ENCODE results near the gene PCNX4.

DNA sequence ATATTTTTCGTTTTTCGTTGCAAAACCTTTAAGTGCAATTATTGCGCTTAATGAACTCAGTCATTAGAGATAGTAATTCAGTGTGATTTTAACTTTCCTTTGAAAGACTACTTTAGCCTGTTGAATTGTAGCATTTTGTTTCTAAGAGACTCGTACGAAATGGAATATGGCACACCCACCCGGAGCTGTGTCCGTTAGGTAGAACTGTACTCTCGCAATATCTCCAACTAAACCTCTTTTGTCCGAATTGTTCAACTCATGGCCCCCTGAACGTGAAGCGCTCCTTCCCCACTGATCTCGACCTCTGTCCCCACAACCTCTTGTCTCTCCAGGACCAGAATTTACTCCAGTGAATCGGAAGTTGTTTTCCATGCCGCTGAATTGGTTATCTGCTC, 800 bp downstream of the PCNX4 start:
- no peak for TF ChIP-seq POLR2A (IDR thresholded peaks at IDR 0.05)
- TF ChIP-seq, protein P1, sequence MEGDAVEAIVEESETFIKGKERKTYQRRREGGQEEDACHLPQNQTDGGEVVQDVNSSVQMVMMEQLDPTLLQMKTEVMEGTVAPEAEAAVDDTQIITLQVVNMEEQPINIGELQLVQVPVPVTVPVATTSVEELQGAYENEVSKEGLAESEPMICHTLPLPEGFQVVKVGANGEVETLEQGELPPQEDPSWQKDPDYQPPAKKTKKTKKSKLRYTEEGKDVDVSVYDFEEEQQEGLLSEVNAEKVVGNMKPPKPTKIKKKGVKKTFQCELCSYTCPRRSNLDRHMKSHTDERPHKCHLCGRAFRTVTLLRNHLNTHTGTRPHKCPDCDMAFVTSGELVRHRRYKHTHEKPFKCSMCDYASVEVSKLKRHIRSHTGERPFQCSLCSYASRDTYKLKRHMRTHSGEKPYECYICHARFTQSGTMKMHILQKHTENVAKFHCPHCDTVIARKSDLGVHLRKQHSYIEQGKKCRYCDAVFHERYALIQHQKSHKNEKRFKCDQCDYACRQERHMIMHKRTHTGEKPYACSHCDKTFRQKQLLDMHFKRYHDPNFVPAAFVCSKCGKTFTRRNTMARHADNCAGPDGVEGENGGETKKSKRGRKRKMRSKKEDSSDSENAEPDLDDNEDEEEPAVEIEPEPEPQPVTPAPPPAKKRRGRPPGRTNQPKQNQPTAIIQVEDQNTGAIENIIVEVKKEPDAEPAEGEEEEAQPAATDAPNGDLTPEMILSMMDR (IDR thresholded peaks at IDR 0.05), result no peak
